IMR-90 (cell line): ENCODE results near the gene POM121. TPM values are rescaled to one million over a fixed set of nuclear protein-coding genes. Genes with fewer than 3 reads are reported as not detected.
"Not testable (repeated sequence)": the region's sequence is repeated elsewhere in the genome, so short reads cannot be mapped to it uniquely, and the experiment has no call there.

Experiments
- ATAC-seq: fragments of 200-7000 bp; cut with Tn5 transposase; 2 replicates; pipeline ENCODE4 v1.9.1; 2020; ENCODE audit warnings: low read depth, mild to moderate bottlenecking, moderate library complexity
- BruUV-seq: library from RNA; stranded (reverse); fragments of 400-500 nt; replicated peaks from 2 replicates; lab custom pipeline; 2021; lab: Mats Ljungman, UMichigan
- CTCF ChIA-PET: fragments of 300-600 bp; formaldehyde crosslinking; extraction: SDS; loops from one replicate; lab custom pipeline; 2021; ENCODE audit warnings: antibody characterized with exemption; lab: Yijun Ruan, JAX
- POLR2A ChIA-PET: fragments of 300-600 bp; sonication (Branson Sonifier 250); formaldehyde crosslinking; loops from one replicate; lab custom pipeline; 2022; ENCODE audit warnings: antibody characterized with exemption; ENCODE audit not compliant: unreplicated experiment; lab: Charles Lee
- DNase-seq: peaks from one replicate; pipeline ENCODE4 v3.0.0; 2013
- H2AFZ ChIP-seq: replicated peaks from 2 replicates; pipeline ENCODE3; 2013; ENCODE audit warnings: low read length, mild to moderate bottlenecking; ENCODE audit not compliant: poor library complexity
- H2AK5ac ChIP-seq: 2 replicates; pipeline ENCODE4 v1.6.1; 2013; ENCODE audit warnings: low read depth, low read length, inconsistent platforms
- H2AK9ac ChIP-seq: replicated peaks from 2 replicates; pipeline ENCODE3; 2013; ENCODE audit warnings: mild to moderate bottlenecking, low read depth, low read length, moderate library complexity; ENCODE audit not compliant: poor library complexity
- H2BK120ac ChIP-seq: 2 replicates; pipeline ENCODE4 v1.6.1; 2013; ENCODE audit warnings: low read depth, low read length, inconsistent platforms
- H2BK15ac ChIP-seq: 3 replicates; pipeline ENCODE4 v1.6.1; 2013; ENCODE audit warnings: low read depth, low read length, inconsistent platforms
- H2BK20ac ChIP-seq: 2 replicates; pipeline ENCODE4 v1.6.1; 2013; ENCODE audit warnings: low read depth, mild to moderate bottlenecking, inconsistent platforms, low read length, moderate library complexity
- H2BK5ac ChIP-seq: 2 replicates; pipeline ENCODE4 v1.6.1; 2013; ENCODE audit warnings: mild to moderate bottlenecking, low read depth, low read length, inconsistent platforms; ENCODE audit not compliant: poor library complexity, severe bottlenecking
- H3K14ac ChIP-seq: replicated peaks from 2 replicates; pipeline ENCODE4 v1.6.1; 2013; ENCODE audit warnings: low read depth, low read length, inconsistent platforms
- H3K18ac ChIP-seq: 2 replicates; pipeline ENCODE4 v1.6.1; 2013; ENCODE audit warnings: low read depth, low read length, control low read depth
- H3K23ac ChIP-seq: 2 replicates; pipeline ENCODE4 v1.6.1; 2013; ENCODE audit warnings: low read depth, low read length, inconsistent platforms
- H3K27ac ChIP-seq: 2 replicates; pipeline ENCODE4 v1.5.1; 2013; ENCODE audit warnings: mild to moderate bottlenecking, control low read depth, low read length; ENCODE audit not compliant: insufficient read depth
- H3K27me3 ChIP-seq: 2 replicates; pipeline ENCODE4 v1.6.1; 2013; ENCODE audit warnings: low read length; ENCODE audit not compliant: control insufficient read depth, insufficient read depth
- H3K36me3 ChIP-seq: 2 replicates; pipeline ENCODE4 v1.6.1; 2013; ENCODE audit warnings: low read length, mixed read lengths; ENCODE audit not compliant: control insufficient read depth, insufficient read depth
- H3K4ac ChIP-seq: 2 replicates; pipeline ENCODE4 v1.6.1; 2013; ENCODE audit warnings: low read depth, low read length, inconsistent platforms
- H3K4me1 ChIP-seq: 2 replicates; pipeline ENCODE4 v1.6.1; 2013; ENCODE audit warnings: low read length, mixed read lengths; ENCODE audit not compliant: control insufficient read depth, insufficient read depth
- H3K4me2 ChIP-seq: 2 replicates; pipeline ENCODE4 v1.6.1; 2013; ENCODE audit warnings: low read depth, mild to moderate bottlenecking, control low read depth, low read length, moderate library complexity
- H3K4me3 ChIP-seq: 2 replicates; pipeline ENCODE4 v1.5.1; 2013; ENCODE audit warnings: low read depth, mild to moderate bottlenecking, control low read depth, low read length, moderate library complexity; ENCODE audit not compliant: insufficient read depth
- H3K56ac ChIP-seq: 2 replicates; pipeline ENCODE4 v1.6.1; 2013; ENCODE audit warnings: low read length, inconsistent platforms; ENCODE audit not compliant: insufficient read depth; ENCODE audit errors: extremely low read depth
- H3K79me1 ChIP-seq, 2 experiments: 2 replicates each; pipeline ENCODE4 v1.6.1; 2013; ENCODE audit warnings: low read length in 2 of 2, inconsistent platforms in 1 of 2, low read depth in 1 of 2
- H3K9ac ChIP-seq: 2 replicates; pipeline ENCODE4 v1.6.1; 2013; ENCODE audit warnings: low read depth, low read length, control low read depth
- H3K9me1 ChIP-seq: 2 replicates; pipeline ENCODE4 v1.6.1; 2013; ENCODE audit warnings: low read length, inconsistent platforms; ENCODE audit not compliant: insufficient read depth
- H3K9me3 ChIP-seq: 2 replicates; pipeline ENCODE4 v1.6.1; 2013; ENCODE audit warnings: low read length; ENCODE audit not compliant: control insufficient read depth, insufficient read depth
- H4K20me1 ChIP-seq: 2 replicates; pipeline ENCODE4 v1.6.1; 2013; ENCODE audit warnings: low read length, inconsistent platforms; ENCODE audit not compliant: insufficient read depth
- H4K5ac ChIP-seq: 2 replicates; pipeline ENCODE4 v1.6.1; 2013; ENCODE audit warnings: mild to moderate bottlenecking, low read depth, low read length, control low read depth
- H4K8ac ChIP-seq, 2 experiments: 2 replicates each; pipeline ENCODE4 v1.6.1; 2013; ENCODE audit warnings: low read depth in 2 of 2, low read length in 2 of 2, control low read depth in 1 of 2, inconsistent platforms in 1 of 2
- H4K91ac ChIP-seq: 2 replicates; pipeline ENCODE4 v1.6.1; 2013; ENCODE audit warnings: low read depth, low read length, inconsistent platforms; ENCODE audit not compliant: insufficient read depth
- WGBS, 2 experiments: methylation state at CpG; one replicate each; pipeline versions ENCODE4 v1.1.5 to v1.1.7; 2013; ENCODE audit warnings: missing lambda C conversion rate in 2 of 2; ENCODE audit not compliant: insufficient read length in 1 of 2; ENCODE audit errors: extremely low coverage in 2 of 2; 5-methylcytosine and 5-hydroxymethylcytosine counted together
- dilution Hi-C: fragments of 300-500 bp; cut with HindIII; formaldehyde crosslinking; loops from one replicate; pipeline ENCODE4 v1.14.3; 2018; ENCODE audit warnings: low sequenced_read_pairs; ENCODE audit not compliant: unreplicated experiment
- in situ Hi-C: fragments of 300-500 bp; cut with MboI; formaldehyde crosslinking; loops from 3 replicates; pipeline ENCODE4 v1.14.3; 2019; ENCODE audit warnings: low sequenced_read_pairs, inconsistent platforms, mixed read lengths
- intact Hi-C: fragments of 100-400 bp; cut with micrococcal nuclease; formaldehyde crosslinking; loops from 2 replicates; pipeline ENCODE4 v1.10.0; 2022
- polyA plus RNA-seq, 3 experiments: library from polyadenylated mRNA; depleted of rRNA; stranded (reverse); fragments of >200 nt; gene quantifications; 2 replicates each; pipeline ENCODE4 v1.2.3, GENCODE V29; 2012; ENCODE audit warnings: low replicate concordance in 1 of 3
- total RNA-seq: library from RNA; depleted of rRNA; stranded (reverse); fragments of >200 nt; gene quantifications from 2 replicates; pipeline ENCODE4 v1.2.3, GENCODE V29; 2012

POM121 gene
- total and polyA plus RNA-seq, 2 of the 4 experiments (the other 2 are of a cell fraction), result 1.8 to 15.5 TPM

- dilution Hi-C loops, H3K56ac ChIP-seq, BruUV-seq: not testable (repeated sequence)
Observed at GRCh38 chr7:72950432-72950831, 25.5 kb downstream of the POM121 start.

GRCh38 chr7:72953901-72954562 is 29.1 kb downstream of the POM121 start:
- H3K36me3 ChIP-seq, H3K9me3 ChIP-seq, in situ Hi-C loops, CTCF ChIA-PET, dilution Hi-C loops, H3K9ac ChIP-seq, H4K20me1 ChIP-seq, H2BK120ac ChIP-seq, intact Hi-C loops, H4K91ac ChIP-seq, H3K4ac ChIP-seq, H3K4me1 ChIP-seq, H3K56ac ChIP-seq, H3K14ac ChIP-seq, POLR2A ChIA-PET, H3K23ac ChIP-seq, H3K27me3 ChIP-seq, H2AFZ ChIP-seq, H2BK5ac ChIP-seq, H4K5ac ChIP-seq, H3K27ac ChIP-seq, H4K8ac ChIP-seq, DNase-seq, H3K18ac ChIP-seq, H3K79me1 ChIP-seq, H2AK5ac ChIP-seq, H2BK15ac ChIP-seq, H2BK20ac ChIP-seq, H2AK9ac ChIP-seq, H3K9me1 ChIP-seq: not testable (repeated sequence)
- Histone ChIP-seq H3K4me3 (0 out of 2 replicates have a peak overlapping the region, but pooled peaks have one; percentile 21), H3K4me2 (peak overlapping the region; percentile 65)
- TSS peak; percentile 73 for BruUV-seq
- peak; percentile 46 for ATAC-seq
- WGBS, 2 experiments, result no CpG with 5 or more reads among the region's 43 CpGs

More at GRCh38 chr7:72950432-72950831, 25.5 kb downstream of the POM121 start:
- H4K91ac ChIP-seq, H3K4me2 ChIP-seq, in situ Hi-C loops, intact Hi-C loops, H4K8ac ChIP-seq, H2AK5ac ChIP-seq, H3K79me1 ChIP-seq, H3K27me3 ChIP-seq, H2BK5ac ChIP-seq, DNase-seq, H3K9me3 ChIP-seq, H3K9ac ChIP-seq, H3K4me3 ChIP-seq, H2BK15ac ChIP-seq, H2BK120ac ChIP-seq, H3K23ac ChIP-seq, H3K4me1 ChIP-seq, H3K9me1 ChIP-seq, H4K20me1 ChIP-seq, CTCF ChIA-PET, H2BK20ac ChIP-seq, H4K5ac ChIP-seq, H3K14ac ChIP-seq, H3K4ac ChIP-seq, H3K27ac ChIP-seq, POLR2A ChIA-PET, H2AK9ac ChIP-seq, H3K18ac ChIP-seq, H2AFZ ChIP-seq: not testable (repeated sequence)
- H3K36me3 ChIP-seq, result peaks cover 10% of the 10 kb centered on the region; the same call in 1 of the 2 replicates
- ATAC-seq, result peak; percentile 50
- no CpG with 5 or more reads among the region's 6 CpGs for WGBS, 2 experiments
